WTC11 (cell line): Measurements from ENCODE around the gene ORAI2. TPM values are rescaled to one million over a fixed set of nuclear protein-coding genes. Genes with fewer than 3 reads are reported as not detected.
A peak's percentile ranks its signal among the peaks of the same experiment; 100 is the strongest.
"Not testable (repeated sequence)": the region's sequence is repeated elsewhere in the genome, so short reads cannot be mapped to it uniquely, and the experiment has no call there.

Experiments used
- ATAC-seq: fragments of 200-7000 bp; cut with Tn5 transposase; 2 replicates; pipeline ENCODE4 v1.10.0; 2021; ENCODE audit warnings: mild to moderate bottlenecking, moderate library complexity
- CTCF ChIA-PET: fragments of 300-600 bp; sonication (Branson Sonifier 250); formaldehyde crosslinking; loops from one replicate; lab custom pipeline; 2021; ENCODE audit warnings: antibody characterized with exemption; lab: Charles Lee
- POLR2A ChIA-PET: fragments of 350-600 bp; sonication (Branson Sonifier 250); formaldehyde crosslinking; loops from one replicate; lab custom pipeline; 2021; ENCODE audit warnings: antibody characterized with exemption; lab: Charles Lee
- DNase-seq: peaks from one replicate; pipeline ENCODE4 v3.0.0; 2021; ENCODE audit warnings: low spot score
- H3K27ac Mint-ChIP-seq: 2 replicates; pipeline ENCODE4 v1.8.0; 2021; ENCODE audit warnings: mixed read lengths
- H3K27me3 Mint-ChIP-seq: 2 replicates; pipeline ENCODE4 v1.8.0; 2021; ENCODE audit warnings: low read depth, mild to moderate bottlenecking, moderate library complexity, mixed read lengths
- H3K36me3 Mint-ChIP-seq: 2 replicates; pipeline ENCODE4 v1.8.0; 2021; ENCODE audit warnings: mixed read lengths
- H3K4me1 Mint-ChIP-seq: 2 replicates; pipeline ENCODE4 v1.8.0; 2022; ENCODE audit warnings: mixed read lengths
- H3K4me3 Mint-ChIP-seq: 2 replicates; pipeline ENCODE4 v1.8.0; 2021; ENCODE audit warnings: mild to moderate bottlenecking, moderate library complexity, mixed read lengths
- H3K9me3 Mint-ChIP-seq: 2 replicates; pipeline ENCODE4 v1.8.0; 2021; ENCODE audit warnings: mixed read lengths
- microRNA-seq: library from miRNA; unstranded; fragments of <30 nt; microRNA quantifications from one replicate; pipeline ENCODE4 v1.2.0, GENCODE V29; 2022; ENCODE audit warnings: borderline number of aligned reads
- total RNA-seq: library from RNA; stranded (reverse); gene quantifications from 3 replicates; pipeline ENCODE4 v1.2.3, GENCODE V29; 2021

The ORAI2 gene
- total RNA-seq, 1 experiment from 2014 or later: 22.2 TPM

- DNase-seq, H3K9me3 Mint-ChIP-seq, H3K27me3 Mint-ChIP-seq, CTCF ChIA-PET, ATAC-seq, POLR2A ChIA-PET, H3K4me3 Mint-ChIP-seq, H3K27ac Mint-ChIP-seq, H3K4me1 Mint-ChIP-seq, H3K36me3 Mint-ChIP-seq: not testable (repeated sequence)
Observed at GRCh38 chr7:102498321-102498720, 64.9 kb downstream of the ORAI2 start.

GRCh38 chr7:102503141-102503540, 69.8 kb downstream of the ORAI2 start:
- POLR2A ChIA-PET, H3K4me1 Mint-ChIP-seq, H3K36me3 Mint-ChIP-seq, CTCF ChIA-PET, H3K27ac Mint-ChIP-seq, H3K27me3 Mint-ChIP-seq, H3K4me3 Mint-ChIP-seq, H3K9me3 Mint-ChIP-seq, ATAC-seq, DNase-seq: not testable (repeated sequence)

- H3K4me1 Mint-ChIP-seq, DNase-seq, H3K27ac Mint-ChIP-seq, H3K36me3 Mint-ChIP-seq, H3K27me3 Mint-ChIP-seq, CTCF ChIA-PET, H3K4me3 Mint-ChIP-seq, H3K9me3 Mint-ChIP-seq, POLR2A ChIA-PET: not testable (repeated sequence)
- ATAC-seq: peak; percentile 53
Observed at GRCh38 chr7:102505298-102506185, 72.2 kb downstream of the ORAI2 start.

Small RNA genes within 50 kb of the gene (microRNA-seq; reads per million reads assigned to microRNA genes)
- gene MIR4467 (14.3 reads per million, percentile 33 among the genes with 10 or more reads in this experiment), gene MIR5090 (3.5 reads per million, percentile 4 among the genes with 10 or more reads in this experiment), gene MIR548O (not detected)

Other genes with a start within 250 kb of the ORAI2 start
- 14.7 to 16.5 TPM (median 15.9 TPM) in 3 replicates for gene SH2B2, start 146.7 kb upstream of the ORAI2 start, total RNA-seq
- gene SPDYE6, start 77.1 kb upstream of the ORAI2 start, total RNA-seq: not detected in 3 replicates
- 27.5 to 34.4 TPM (median 30.1 TPM) in 3 replicates for gene PRKRIP1, start 37.2 kb upstream of the ORAI2 start, total RNA-seq
- 20.4 to 24.8 TPM (median 22.9 TPM) in 3 replicates for gene ALKBH4, start 31.3 kb downstream of the ORAI2 start, total RNA-seq
- 37.4 to 41.7 TPM (median 39.6 TPM) in 3 replicates for gene LRWD1, start 31.4 kb downstream of the ORAI2 start, total RNA-seq
- 45.9 to 51.7 TPM (median 50.5 TPM) in 3 replicates for gene POLR2J, start 45.3 kb downstream of the ORAI2 start, total RNA-seq
- 3.6 to 6.2 TPM (median 3.9 TPM) in 3 replicates for gene RASA4B, start 84.2 kb downstream of the ORAI2 start, total RNA-seq
- gene UPK3BL2, start 110.1 kb downstream of the ORAI2 start, total RNA-seq: 9.0 to 11.2 TPM (median 10.5 TPM) in 3 replicates
- 0.15 to 0.23 TPM in 2 of 3 replicates, not detected in the other for gene SPDYE2, start 117.7 kb downstream of the ORAI2 start, total RNA-seq
- 21.2 to 26.5 TPM (median 24.7 TPM) in 3 replicates for gene POLR2J3, start 139.0 kb downstream of the ORAI2 start, total RNA-seq
- gene RASA4, start 183.2 kb downstream of the ORAI2 start, total RNA-seq: 11.2 to 17.9 TPM (median 17.4 TPM) in 3 replicates
- 21.3 to 27.4 TPM (median 23.2 TPM) in 3 replicates for gene UPK3BL1, start 209.2 kb downstream of the ORAI2 start, total RNA-seq
- 0.23 TPM in 1 of 3 replicates, not detected in the others for gene SPDYE2B, start 216.7 kb downstream of the ORAI2 start, total RNA-seq
- gene POLR2J2, start 238.1 kb downstream of the ORAI2 start, total RNA-seq: 4.3 to 5.9 TPM (median 5.5 TPM) in 3 replicates